Fibroblast of upper back skin (primary cell): Measurements from ENCODE around the gene NELFE.
A peak's percentile ranks its signal among the peaks of the same experiment; 100 is the strongest.
"Not testable (repeated sequence)": the region's sequence is repeated elsewhere in the genome, so short reads cannot be mapped to it uniquely, and the experiment has no call there.

ENCODE experiments used
- DNase-seq: peaks from one replicate; pipeline ENCODE4 v3.0.0-alpha.2; 2013

Gene NELFE

GRCh38 chr6:31948306-31948705 is 10.5 kb downstream of the NELFE start:
- no peak for DNase-seq

GRCh38 chr6:31947864-31948263 is 10.9 kb downstream of the NELFE start:
- no peak for DNase-seq

GRCh38 chr6:31947070-31947675 is 11.6 kb downstream of the NELFE start:
- DNase-seq, result no peak

- no peak for DNase-seq
Observed at GRCh38 chr6:31946370-31946885, 12.3 kb downstream of the NELFE start.

- peak; percentile 83 for DNase-seq
Observed at GRCh38 chr6:31945507-31946369, 13.0 kb downstream of the NELFE start, which contains the start of gene CFB. Gene CFB, plus strand, starts transcription at chr6:31946095. Its CDS starts 127 bp downstream, at chr6:31946222.

- no peak for DNase-seq
Observed at GRCh38 chr6:31945154-31945506, 13.6 kb downstream of the NELFE start.

- no peak for DNase-seq
Observed at GRCh38 chr6:31943742-31944141, 15.0 kb downstream of the NELFE start.

GRCh38 chr6:31940256-31940664 is 18.5 kb downstream of the NELFE start:
- DNase-seq, result peak; percentile 32

GRCh38 chr6:31935823-31936222 is 22.9 kb downstream of the NELFE start:
- DNase-seq, result no peak

GRCh38 chr6:31935021-31935420 is 23.8 kb downstream of the NELFE start:
- DNase-seq, result no peak

- DNase-seq, result no peak
Observed at GRCh38 chr6:31933537-31933936, 25.2 kb downstream of the NELFE start.

- DNase-seq, result not testable (repeated sequence)
Observed at GRCh38 chr6:31932137-31932536, 26.6 kb downstream of the NELFE start.

- no peak for DNase-seq
Observed at GRCh38 chr6:31930962-31931361, 27.8 kb downstream of the NELFE start.

- DNase-seq, result no peak
Observed at GRCh38 chr6:31928672-31928939, 30.2 kb downstream of the NELFE start.

- DNase-seq, result no peak
Observed at GRCh38 chr6:31927863-31928671, 30.7 kb downstream of the NELFE start.

- no peak for DNase-seq
Observed at GRCh38 chr6:31927242-31927862, 31.4 kb downstream of the NELFE start, which contains the start of gene C2. Gene C2, plus strand, starts transcription at chr6:31927717. Its CDS starts 36 bp downstream, at chr6:31927753.

- DNase-seq, result no peak
Observed at GRCh38 chr6:31922942-31923341, 35.8 kb downstream of the NELFE start.

- no peak for DNase-seq
Observed at GRCh38 chr6:31920811-31921210, 38.0 kb downstream of the NELFE start.

- DNase-seq, result no peak
Observed at GRCh38 chr6:31919624-31920303, 39.0 kb downstream of the NELFE start.

GRCh38 chr6:31918069-31918720 is 40.6 kb downstream of the NELFE start:
- no peak for DNase-seq

- no peak for DNase-seq
Observed at GRCh38 chr6:31915756-31916155, 43.0 kb downstream of the NELFE start.

- no peak for DNase-seq
Observed at GRCh38 chr6:31915351-31915750, 43.4 kb downstream of the NELFE start.
